AG04449 (cell line): ENCODE data around the gene NDST1.

Experiments used
- CTCF ChIA-PET: fragments of 350-600 bp; formaldehyde crosslinking; extraction: SDS; loops from one replicate; lab custom pipeline; 2021; ENCODE audit warnings: antibody characterized with exemption; lab: Yijun Ruan, JAX
- POLR2A ChIA-PET: fragments of 400-600, 350-600 bp; formaldehyde crosslinking; extraction: SDS; loops from one replicate; lab custom pipeline; 2020; ENCODE audit warnings: antibody characterized with exemption, inconsistent platforms; lab: Yijun Ruan, JAX
- DNase-seq: peaks from one replicate; pipeline ENCODE4 v3.0.0-alpha.2; 2010; ENCODE audit warnings: low read depth, low spot score
- H3K4me3 ChIP-seq: 2 replicates; pipeline ENCODE4 v1.5.1; 2011; ENCODE audit warnings: low read depth, mild to moderate bottlenecking, control low read depth, low read length
- CTCF ChIP-seq: IDR thresholded peaks from one replicate; pipeline ENCODE4 v1.5.1; 2011; ENCODE audit warnings: mild to moderate bottlenecking, moderate library complexity, low read length, control low read depth, inconsistent platforms; ENCODE audit not compliant: insufficient read depth; ENCODE audit errors: missing control alignments

The NDST1 gene

DNA sequence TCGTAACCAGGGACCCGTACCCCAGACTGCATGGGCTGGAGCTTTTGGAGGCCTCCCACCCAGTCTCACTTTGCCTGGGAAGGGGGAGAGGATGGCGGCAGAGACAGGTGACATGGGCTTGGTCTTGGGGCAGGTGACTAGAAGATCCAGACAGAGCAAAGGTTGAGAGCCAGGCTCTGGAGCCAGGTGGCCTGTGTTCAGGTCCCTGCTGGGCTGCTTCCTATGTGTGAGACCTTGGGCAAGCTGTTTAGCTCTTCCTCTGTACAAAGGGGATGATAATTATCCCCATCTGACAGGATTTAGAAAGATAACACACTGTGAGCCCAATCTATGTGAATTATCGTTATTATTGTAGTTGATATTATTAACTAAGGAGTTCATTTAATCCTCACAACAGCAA, 16.1 kb upstream of the NDST1 start:
- CTCF ChIA-PET: interaction anchor here (1.1 to 4.0 kb wide), 6 partner anchors 8 to 53 kb away, joined by 3 to 21 read pairs (median 10); no protein-coding TSS in a partner anchor
- POLR2A ChIA-PET: interaction anchor here (0.9 to 2.5 kb wide), 5 partner anchors 9 to 24 kb away, joined by 3 to 9 read pairs (median 3); no protein-coding TSS in a partner anchor
- DNase-seq: no peak
- TF ChIP-seq CTCF: no peak
- H3K4me3 ChIP-seq: no peak overlapping the region

GRCh38 chr5:150492621-150493020, 15.3 kb upstream of the NDST1 start:
- DNase-seq: peak; percentile 53
- CTCF ChIA-PET: interaction anchor here (0.7 to 4.0 kb wide), 6 partner anchors 13 to 52 kb away, joined by 3 to 21 read pairs (median 10); no protein-coding TSS in a partner anchor

GRCh38 chr5:150496098-150496497, 11.8 kb upstream of the NDST1 start:
- no peak overlapping the region for H3K4me3 ChIP-seq
- no peak for DNase-seq
- CTCF ChIA-PET: interaction anchor here (0.7 to 3.4 kb wide), 5 partner anchors 9 to 47 kb away, joined by 3 to 13 read pairs (median 4); partner anchors contain the start of gene RPS14
- TF ChIP-seq CTCF: no peak
- POLR2A ChIA-PET: interaction anchor here (1.0 to 1.5 kb wide), 2 partner anchors 9 to 16 kb away, joined by 3 to 4 read pairs; no protein-coding TSS in a partner anchor

More at GRCh38 chr5:150492621-150493020, 15.3 kb upstream of the NDST1 start:
- TF ChIP-seq CTCF: no peak
- POLR2A ChIA-PET: interaction anchor here (0.7 to 1.4 kb wide), 4 partner anchors 12 to 55 kb away, joined by 3 to 8 read pairs (median 4); no protein-coding TSS in a partner anchor
- no peak overlapping the region for H3K4me3 ChIP-seq

DNA sequence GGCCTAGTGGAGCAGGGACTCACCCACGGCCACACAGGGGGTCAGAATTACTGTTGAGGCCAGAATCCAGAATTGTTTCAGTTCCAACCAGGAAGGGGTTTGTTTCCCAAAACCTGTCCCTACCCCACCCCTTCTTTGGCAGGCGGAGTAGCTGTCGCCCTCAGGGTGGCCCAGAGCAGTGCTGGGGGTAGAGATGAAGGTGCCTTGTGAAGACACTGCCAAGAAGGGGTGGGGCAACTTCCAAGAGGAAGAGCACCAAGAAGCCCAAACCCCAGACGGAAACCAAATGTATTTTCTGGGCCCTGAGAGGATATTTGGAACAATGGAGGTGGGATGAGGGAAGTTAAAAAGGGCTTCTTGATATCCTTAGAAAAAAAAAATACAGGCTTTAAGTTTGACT, 11.4 kb upstream of the NDST1 start:
- DNase-seq: no peak
- POLR2A ChIA-PET: interaction anchor here (1.5 to 3.6 kb wide), 3 partner anchors 8 to 15 kb away, joined by 4 to 25 read pairs (median 5); no protein-coding TSS in a partner anchor
- no peak for TF ChIP-seq CTCF
- H3K4me3 ChIP-seq: no peak overlapping the region
- CTCF ChIA-PET: interaction anchor here (0.7 to 3.4 kb wide), 6 partner anchors 9 to 48 kb away, joined by 3 to 13 read pairs (median 4); partner anchors contain the start of gene RPS14

- POLR2A ChIA-PET: interaction anchor here (0.6 to 3.6 kb wide), 10 partner anchors 7 to 33 kb away, joined by 3 to 25 read pairs (median 4); no protein-coding TSS in a partner anchor
Measured at GRCh38 chr5:150497274-150497988, 10.5 kb upstream of the NDST1 start.

More at GRCh38 chr5:150497274-150497988, 10.5 kb upstream of the NDST1 start:
- DNase-seq: no peak
- TF ChIP-seq CTCF: no peak
- H3K4me3 ChIP-seq: peak overlapping the region; percentile 35
- CTCF ChIA-PET: interaction anchor here (0.8 to 5.0 kb wide), 8 partner anchors 11 to 63 kb away, joined by 3 to 17 read pairs (median 6); no protein-coding TSS in a partner anchor
